Measurements from ENCODE around the gene DNAH6. TPM values are rescaled to one million over a fixed set of nuclear protein-coding genes. Genes with fewer than 3 reads are reported as not detected.

DNAH6 gene
- total RNA-seq, 1 experiment from 2014 or later: 1.6 TPM

- Histone ChIP-seq H3K4me1 (ENCODE audit: control insufficient read depth in 1 of 2, insufficient read depth in 2 of 2, low read length in 2 of 2) (peaks cover 0 to 3% of the 10 kb centered on the region in 2 experiments; a peak in 1 of 4 replicates), H3K9me2 (ENCODE audit: insufficient read depth) (no peaks in the 10 kb centered on the region), H3K36me3 (ENCODE audit: control insufficient read depth in 1 of 2, insufficient read depth in 2 of 2, low read length in 2 of 2) (no peaks in the 10 kb centered on the region), H4K20me1 (ENCODE audit: insufficient read depth) (no peaks in the 10 kb centered on the region), H3K27me3 (ENCODE audit: insufficient read depth, low read length) (no peaks in the 10 kb centered on the region), H3K4me2 (ENCODE audit: low read length) (no peak overlapping the region), H3K9ac (ENCODE audit: low read length) (no peak overlapping the region), H3K9me3 (ENCODE audit: control insufficient read depth in 1 of 2, insufficient read depth in 1 of 2, low read depth in 1 of 2, low read length in 2 of 2) (no peaks in the 10 kb centered on the region), H3K27ac (ENCODE audit: low read depth, low read length) (no peak overlapping the region), H3K79me2 (ENCODE audit: insufficient read depth, low read length) (no peaks in the 10 kb centered on the region), H2AFZ (ENCODE audit: low read depth, low read length, poor library complexity, severe bottlenecking) (no peak overlapping the region), H3K4me3 (replicated peaks in 1 of 2; ENCODE audit: low read depth in 1 of 2, low read length in 2 of 2) (no peak overlapping the region)
- ChIA-PET POLR2A (no interaction called here), RAD21 (ENCODE audit: low non-redundant PET in 1 of 2, low total read pairs in 2 of 2, uncharacterized antibody in 2 of 2, unreplicated experiment in 2 of 2) (no interaction called here), CTCF (no interaction called here)
- ATAC-seq (no peak), DNase-seq (ENCODE audit: low read depth, low spot score) (no peak)
- no TSS peak for BruUV-seq (replicated peaks)
- TF ChIP-seq JUND (IDR thresholded peaks at IDR 0.05): no peak
- TF ChIP-seq ZFX (IDR thresholded peaks at IDR 0.05): no peak
- TF ChIP-seq FOSL1 (IDR thresholded peaks at IDR 0.05; ENCODE audit: low read depth): no peak
- TF ChIP-seq ZBTB33 (IDR thresholded peaks at IDR 0.05; ENCODE audit: extremely low read depth, insufficient replicate concordance, low read length): no peak
- no peak for TF ChIP-seq YY1 (IDR thresholded peaks at IDR 0.05; ENCODE audit: extremely low read depth, insufficient replicate concordance, low read depth, low read length)
- TF ChIP-seq SRF (IDR thresholded peaks at IDR 0.05; ENCODE audit: low read depth): no peak
- TF ChIP-seq, protein P1, sequence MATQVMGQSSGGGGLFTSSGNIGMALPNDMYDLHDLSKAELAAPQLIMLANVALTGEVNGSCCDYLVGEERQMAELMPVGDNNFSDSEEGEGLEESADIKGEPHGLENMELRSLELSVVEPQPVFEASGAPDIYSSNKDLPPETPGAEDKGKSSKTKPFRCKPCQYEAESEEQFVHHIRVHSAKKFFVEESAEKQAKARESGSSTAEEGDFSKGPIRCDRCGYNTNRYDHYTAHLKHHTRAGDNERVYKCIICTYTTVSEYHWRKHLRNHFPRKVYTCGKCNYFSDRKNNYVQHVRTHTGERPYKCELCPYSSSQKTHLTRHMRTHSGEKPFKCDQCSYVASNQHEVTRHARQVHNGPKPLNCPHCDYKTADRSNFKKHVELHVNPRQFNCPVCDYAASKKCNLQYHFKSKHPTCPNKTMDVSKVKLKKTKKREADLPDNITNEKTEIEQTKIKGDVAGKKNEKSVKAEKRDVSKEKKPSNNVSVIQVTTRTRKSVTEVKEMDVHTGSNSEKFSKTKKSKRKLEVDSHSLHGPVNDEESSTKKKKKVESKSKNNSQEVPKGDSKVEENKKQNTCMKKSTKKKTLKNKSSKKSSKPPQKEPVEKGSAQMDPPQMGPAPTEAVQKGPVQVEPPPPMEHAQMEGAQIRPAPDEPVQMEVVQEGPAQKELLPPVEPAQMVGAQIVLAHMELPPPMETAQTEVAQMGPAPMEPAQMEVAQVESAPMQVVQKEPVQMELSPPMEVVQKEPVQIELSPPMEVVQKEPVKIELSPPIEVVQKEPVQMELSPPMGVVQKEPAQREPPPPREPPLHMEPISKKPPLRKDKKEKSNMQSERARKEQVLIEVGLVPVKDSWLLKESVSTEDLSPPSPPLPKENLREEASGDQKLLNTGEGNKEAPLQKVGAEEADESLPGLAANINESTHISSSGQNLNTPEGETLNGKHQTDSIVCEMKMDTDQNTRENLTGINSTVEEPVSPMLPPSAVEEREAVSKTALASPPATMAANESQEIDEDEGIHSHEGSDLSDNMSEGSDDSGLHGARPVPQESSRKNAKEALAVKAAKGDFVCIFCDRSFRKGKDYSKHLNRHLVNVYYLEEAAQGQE (IDR thresholded peaks at IDR 0.05; ENCODE audit: low read depth): no peak
- TF ChIP-seq MAX (IDR thresholded peaks at IDR 0.05): no peak
- TF ChIP-seq POLR2A (IDR thresholded peaks at IDR 0.05; ENCODE audit: borderline replicate concordance, extremely low read depth, insufficient read depth, insufficient read length): no peak
- no peak for TF ChIP-seq ELF1 (IDR thresholded peaks at IDR 0.05; ENCODE audit: borderline replicate concordance, low read depth)
- no peak for TF ChIP-seq EGR1 (IDR thresholded peaks at IDR 0.05; ENCODE audit: low read depth)
- no peak for TF ChIP-seq SP1 (IDR thresholded peaks at IDR 0.05; ENCODE audit: low read depth)
- TF ChIP-seq TCF7L2 (IDR thresholded peaks at IDR 0.05; ENCODE audit: borderline replicate concordance, extremely low read depth, insufficient read depth, insufficient read length): no peak
- no peak for TF ChIP-seq CEBPB (IDR thresholded peaks at IDR 0.05; ENCODE audit: low read depth)
- TF ChIP-seq ZNF274 (IDR thresholded peaks at IDR 0.05; ENCODE audit: low read depth, low read length): no peak
- TF ChIP-seq EZH2phosphoT487 (IDR thresholded peaks at IDR 0.05; ENCODE audit: borderline replicate concordance): no peak
- no peak for TF ChIP-seq EZH2 (IDR thresholded peaks at IDR 0.05)
- TF ChIP-seq ATF3 (IDR thresholded peaks at IDR 0.05): no peak
- intact Hi-C loops (cut with micrococcal nuclease): no loop called here
Observed at GRCh38 chr2:84827978-84828575, 311.8 kb downstream of the DNAH6 start.
